HG02571 (cell line): Measurements from ENCODE around the gene NEK9.

Experiments
- ATAC-seq: cut with Tn5 transposase; IDR thresholded peaks from one replicate; pipeline ENCODE4 v1.9.1; 2021; ENCODE audit warnings: mild to moderate bottlenecking, moderate library complexity; ENCODE audit not compliant: unreplicated experiment

Gene NEK9

DNA sequence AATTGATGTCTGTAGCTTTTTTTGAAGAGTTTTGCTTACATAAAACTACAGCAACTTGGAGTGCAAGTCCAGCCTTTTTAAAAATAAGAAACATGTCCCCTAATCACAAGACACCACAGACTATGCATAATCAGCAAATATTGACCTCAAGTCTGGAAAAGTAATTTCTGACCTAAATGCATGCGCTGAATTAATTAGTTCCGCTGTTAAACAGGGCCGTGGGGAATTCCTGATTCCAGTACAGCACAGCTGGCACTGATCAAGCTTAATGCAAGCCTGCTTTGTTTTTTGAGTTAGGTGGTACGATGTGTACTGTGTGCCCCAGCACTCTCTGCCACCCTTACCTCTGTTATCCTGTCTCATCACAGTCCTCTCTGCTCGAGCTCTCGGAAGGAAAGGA lies 84.8 kb downstream of the NEK9 start:
- no peak for ATAC-seq

DNA sequence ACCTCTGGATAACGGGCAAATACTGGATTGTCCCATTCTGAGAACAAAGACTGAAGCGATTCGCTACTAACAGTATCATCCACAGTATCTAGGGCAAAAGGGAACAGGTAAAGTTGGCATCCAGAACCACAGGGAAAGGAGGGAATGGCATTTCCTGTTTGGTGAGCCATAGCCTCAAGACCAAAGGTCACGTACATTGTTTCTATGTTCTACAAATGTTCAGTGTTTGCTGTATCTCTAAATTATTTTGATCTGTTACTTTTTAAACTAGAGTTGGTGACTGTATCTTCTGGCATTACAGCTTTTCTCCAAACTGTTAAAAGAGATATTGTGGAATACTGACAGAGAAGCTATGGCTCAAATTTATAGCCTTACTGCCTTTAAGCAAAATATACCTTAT lies 85.2 kb downstream of the NEK9 start:
- ATAC-seq: no peak

GRCh38 chr14:75040959-75041358 lies 85.9 kb downstream of the NEK9 start:
- no peak for ATAC-seq

DNA sequence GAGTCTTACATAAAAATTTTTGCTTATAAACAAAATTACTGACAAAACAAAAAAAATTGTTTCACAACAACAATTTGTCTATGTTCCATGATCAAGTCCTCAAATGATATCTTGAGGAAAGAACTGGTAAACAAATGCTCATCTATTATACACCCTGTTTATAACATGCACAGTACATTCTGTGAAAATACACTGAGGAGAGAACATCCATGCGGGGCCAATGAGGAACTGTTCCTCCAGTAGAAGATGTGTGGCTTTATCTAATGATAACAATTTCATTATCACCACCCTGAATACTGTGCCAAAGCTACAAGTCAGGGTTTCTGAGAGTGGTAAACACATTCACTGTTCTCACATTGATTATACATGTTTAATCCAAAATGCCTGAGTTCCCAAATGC lies 86.3 kb downstream of the NEK9 start:
- ATAC-seq: no peak

GRCh38 chr14:75032939-75033338 lies 93.9 kb downstream of the NEK9 start:
- ATAC-seq: no peak

GRCh38 chr14:75030147-75030546 lies 96.7 kb downstream of the NEK9 start:
- ATAC-seq: no peak
